Stimulated activated CD8-positive, alpha-beta memory T cell treated with anti-CD3 and anti-CD28 coated beads, Interleukin-15, amount 100 ng/mL, for 1 hour (primary cell): ENCODE data around the gene FAM237A.

ENCODE experiments used
- DNase-seq: peaks from one replicate; pipeline ENCODE4 v3.0.0-alpha.2; 2020; ENCODE audit warnings: low read depth

Gene FAM237A

GRCh38 chr2:206642075-206643025 is at the start of gene FAM237A:
TSS of gene FAM237A (plus strand) at chr2:206642487. CDS start at chr2:206644237, 1,750 bp downstream.
- DNase-seq, result no peak

- DNase-seq, result no peak
Measured at GRCh38 chr2:206597717-206598218, 44.5 kb upstream of the FAM237A start.

- no peak for DNase-seq
Measured at GRCh38 chr2:206603243-206603642, 39.0 kb upstream of the FAM237A start.

GRCh38 chr2:206610451-206610850 is 31.8 kb upstream of the FAM237A start:
- no peak for DNase-seq

- DNase-seq, result no peak
Measured at GRCh38 chr2:206611191-206611590, 31.1 kb upstream of the FAM237A start.

GRCh38 chr2:206611736-206612135 is 30.6 kb upstream of the FAM237A start:
- DNase-seq, result no peak

- DNase-seq, result no peak
Measured at GRCh38 chr2:206614811-206615210, 27.5 kb upstream of the FAM237A start.

GRCh38 chr2:206615417-206616089 is 26.7 kb upstream of the FAM237A start:
- DNase-seq, result no peak

GRCh38 chr2:206616151-206616550 is 26.1 kb upstream of the FAM237A start:
- no peak for DNase-seq

- DNase-seq, result no peak
Measured at GRCh38 chr2:206619011-206619410, 23.3 kb upstream of the FAM237A start.

GRCh38 chr2:206626108-206626507 is 16.2 kb upstream of the FAM237A start:
- DNase-seq, result no peak

GRCh38 chr2:206627632-206628031 is 14.7 kb upstream of the FAM237A start:
- DNase-seq, result no peak

GRCh38 chr2:206631340-206631739 is 10.9 kb upstream of the FAM237A start:
- no peak for DNase-seq

GRCh38 chr2:206635015-206635414 is 7.3 kb upstream of the FAM237A start:
- DNase-seq, result no peak

- DNase-seq, result no peak
Measured at GRCh38 chr2:206639636-206640035, 2.7 kb upstream of the FAM237A start.

- no peak for DNase-seq
Measured at GRCh38 chr2:206641226-206641625, 1.1 kb upstream of the FAM237A start.

- no peak for DNase-seq
Measured at GRCh38 chr2:206647985-206648384, 5.7 kb downstream of the FAM237A start.

- DNase-seq, result no peak
Measured at GRCh38 chr2:206657087-206657486, 14.8 kb downstream of the FAM237A start.

GRCh38 chr2:206665251-206665650 is 23.0 kb downstream of the FAM237A start:
- DNase-seq, result no peak

- DNase-seq, result no peak
Measured at GRCh38 chr2:206670531-206671319, 28.4 kb downstream of the FAM237A start.

GRCh38 chr2:206683546-206683945 is 41.3 kb downstream of the FAM237A start:
- no peak for DNase-seq

GRCh38 chr2:206688453-206688852 is 46.2 kb downstream of the FAM237A start:
- no peak for DNase-seq
